MM.1S (cell line): ENCODE data around the gene RAD21L1.

ENCODE experiments used
- DNase-seq: peaks from one replicate; pipeline ENCODE4 v3.0.0-alpha.2; 2015
- H2AFZ ChIP-seq: fragments of 300-600 bp; sonication (generic); 2 replicates; pipeline ENCODE4 v1.6.0; 2016; ENCODE audit warnings: antibody characterized with exemption, low read length
- H3F3A ChIP-seq: fragments of 300-600 bp; sonication (generic); 2 replicates; pipeline ENCODE4 v1.6.1; 2016; ENCODE audit warnings: mild to moderate bottlenecking, antibody characterized with exemption, low read length, moderate library complexity, mixed read lengths; ENCODE audit not compliant: insufficient read depth
- H3K27ac ChIP-seq: fragments of 300-600 bp; sonication (generic); 2 replicates; pipeline ENCODE4 v1.5.1; 2016; ENCODE audit warnings: mild to moderate bottlenecking, low read length
- H3K27me3 ChIP-seq: fragments of 300-600 bp; sonication (generic); replicated peaks from 2 replicates; pipeline ENCODE4 v1.6.0; 2016; ENCODE audit warnings: low read length; ENCODE audit not compliant: insufficient read depth
- H3K36me3 ChIP-seq: fragments of 300-600 bp; sonication (generic); replicated peaks from 2 replicates; pipeline ENCODE4 v1.6.1; 2016; ENCODE audit warnings: mild to moderate bottlenecking, low read length, mixed read lengths; ENCODE audit not compliant: insufficient read depth
- H3K4me1 ChIP-seq: fragments of 300-600 bp; sonication (generic); 2 replicates; pipeline ENCODE4 v1.6.1; 2016; ENCODE audit warnings: low read length, mixed read lengths
- H3K4me2 ChIP-seq: fragments of 300-600 bp; sonication (generic); 2 replicates; pipeline ENCODE4 v1.6.0; 2016; ENCODE audit warnings: low read depth, low read length
- H3K4me3 ChIP-seq: fragments of 300-600 bp; sonication (generic); 2 replicates; pipeline ENCODE4 v1.5.1; 2016; ENCODE audit warnings: low read length, mixed read lengths
- H3K79me2 ChIP-seq: fragments of 300-600 bp; sonication (generic); 2 replicates; pipeline ENCODE4 v1.6.1; 2016; ENCODE audit warnings: mixed run types, low read length, mixed read lengths
- H3K9ac ChIP-seq: fragments of 300-600 bp; sonication (generic); 2 replicates; pipeline ENCODE4 v1.6.1; 2016; ENCODE audit warnings: low read length, mixed read lengths
- H3K9me2 ChIP-seq: fragments of 300-600 bp; sonication (generic); replicated peaks from 2 replicates; pipeline ENCODE4 v1.6.1; 2016; ENCODE audit warnings: mild to moderate bottlenecking, low read length, mixed read lengths; ENCODE audit not compliant: insufficient read depth
- H3K9me3 ChIP-seq: fragments of 300-600 bp; sonication (generic); replicated peaks from 2 replicates; pipeline ENCODE4 v1.6.1; 2016; ENCODE audit warnings: mild to moderate bottlenecking, low read length, mixed read lengths; ENCODE audit not compliant: insufficient read depth
- H4K20me1 ChIP-seq: fragments of 300-600 bp; sonication (generic); 2 replicates; pipeline ENCODE4 v1.6.1; 2016; ENCODE audit warnings: mild to moderate bottlenecking, low read length, moderate library complexity, mixed read lengths; ENCODE audit not compliant: insufficient read depth
- CTCF ChIP-seq: fragments of 300-600 bp; sonication (generic); IDR thresholded peaks from 2 replicates; pipeline ENCODE4 v1.5.1; 2016; ENCODE audit warnings: antibody characterized with exemption, low read length, mixed read lengths
- EZH2 ChIP-seq: fragments of 300-600 bp; sonication (generic); optimal IDR thresholded peaks from 2 replicates; pipeline ENCODE3; 2017; ENCODE audit warnings: low read depth, mild to moderate bottlenecking, antibody characterized with exemption, low read length, mixed read lengths
- EZH2phosphoT487 ChIP-seq: fragments of 300-600 bp; sonication (generic); IDR thresholded peaks from 2 replicates; pipeline ENCODE4 v1.6.1; 2018; ENCODE audit warnings: antibody characterized with exemption, low read length

The RAD21L1 gene

GRCh38 chr20:1242099-1242498 is 16.3 kb downstream of the RAD21L1 start:
- no peak overlapping the region for H3K4me2 ChIP-seq
- H3K9me2 ChIP-seq: no peaks in the 10 kb centered on the region
- no peak overlapping the region for H3K27ac ChIP-seq
- H3K9ac ChIP-seq: no peak overlapping the region
- H3K4me1 ChIP-seq: peaks cover 7% of the 10 kb centered on the region
- H3F3A ChIP-seq: peaks cover 2% of the 10 kb centered on the region
- H4K20me1 ChIP-seq: no peaks in the 10 kb centered on the region
- H3K9me3 ChIP-seq: no peaks in the 10 kb centered on the region
- H3K79me2 ChIP-seq: no peaks in the 10 kb centered on the region
- DNase-seq: no peak
- H3K27me3 ChIP-seq: no peaks in the 10 kb centered on the region
- TF ChIP-seq CTCF (no peak), EZH2 (no peak), EZH2phosphoT487 (no peak)
- H3K4me3 ChIP-seq: no peak overlapping the region
- no peak overlapping the region for H2AFZ ChIP-seq
- no peaks in the 10 kb centered on the region for H3K36me3 ChIP-seq

DNA sequence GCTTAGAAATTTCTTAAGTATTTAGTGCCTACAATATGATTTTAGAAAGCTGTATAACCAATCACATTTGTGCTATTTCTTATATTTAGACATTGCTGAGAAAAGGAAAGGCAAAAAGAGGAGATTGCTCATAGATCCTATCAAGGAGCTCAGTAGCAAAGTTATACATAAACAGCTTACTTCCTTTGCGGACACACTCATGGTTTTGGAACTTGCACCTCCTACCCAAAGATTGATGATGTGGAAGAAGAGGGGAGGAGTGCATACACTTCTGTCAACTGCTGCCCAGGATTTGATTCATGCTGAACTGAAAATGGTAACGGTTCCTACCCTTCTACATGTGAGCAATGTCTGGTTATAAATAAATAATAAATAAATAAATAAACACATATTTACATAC is 16.7 kb downstream of the RAD21L1 start:
- Histone ChIP-seq H3K79me2 (no peaks in the 10 kb centered on the region), H4K20me1 (no peaks in the 10 kb centered on the region), H3K9me3 (no peaks in the 10 kb centered on the region), H3K9me2 (no peaks in the 10 kb centered on the region), H3K27me3 (no peaks in the 10 kb centered on the region), H3K9ac (no peak overlapping the region), H3K4me3 (no peak overlapping the region), H3F3A (peaks cover 6% of the 10 kb centered on the region), H3K36me3 (no peaks in the 10 kb centered on the region), H2AFZ (no peak overlapping the region), H3K27ac (no peak overlapping the region), H3K4me2 (no peak overlapping the region), H3K4me1 (peaks cover 12% of the 10 kb centered on the region)
- DNase-seq: no peak
- TF ChIP-seq EZH2: no peak
- TF ChIP-seq EZH2phosphoT487: no peak
- no peak for TF ChIP-seq CTCF

DNA sequence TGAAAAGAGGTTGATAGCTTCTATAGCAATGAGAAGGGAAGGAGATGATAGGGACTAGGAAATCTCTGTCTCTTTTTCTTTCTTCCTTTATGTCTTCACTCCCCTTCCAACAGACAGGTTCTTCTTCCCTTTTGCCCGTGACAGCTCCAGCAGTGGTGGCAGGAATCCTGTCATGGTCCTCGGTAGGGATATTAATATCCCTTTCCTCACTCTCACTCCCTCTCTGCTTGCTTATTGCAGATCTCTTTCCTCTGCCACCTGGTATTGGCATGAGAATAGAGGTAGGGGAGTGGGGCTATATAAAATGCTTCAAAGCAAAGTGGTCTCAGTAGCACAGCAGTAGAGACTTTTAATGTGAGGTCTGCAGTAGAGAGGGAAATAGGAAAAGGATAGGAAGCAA is 19.7 kb downstream of the RAD21L1 start:
- no peaks in the 10 kb centered on the region for H3K79me2 ChIP-seq
- H3K4me3 ChIP-seq: no peak overlapping the region
- peaks cover 16% of the 10 kb centered on the region for H3F3A ChIP-seq
- DNase-seq: no peak
- no peak overlapping the region for H3K27ac ChIP-seq
- TF ChIP-seq EZH2phosphoT487: no peak
- no peak for TF ChIP-seq EZH2
- no peak for TF ChIP-seq CTCF
- no peaks in the 10 kb centered on the region for H3K27me3 ChIP-seq
- H3K36me3 ChIP-seq: no peaks in the 10 kb centered on the region
- no peak overlapping the region for H2AFZ ChIP-seq
- peaks cover 29% of the 10 kb centered on the region for H3K4me1 ChIP-seq
- no peaks in the 10 kb centered on the region for H4K20me1 ChIP-seq
- no peak overlapping the region for H3K4me2 ChIP-seq
- no peaks in the 10 kb centered on the region for H3K9me2 ChIP-seq
- H3K9ac ChIP-seq: no peak overlapping the region
- no peaks in the 10 kb centered on the region for H3K9me3 ChIP-seq
